HuH-7 (cell line): Measurements from ENCODE around the gene HSFX4.
"Not testable (repeated sequence)": the region's sequence is repeated elsewhere in the genome, so short reads cannot be mapped to it uniquely, and the experiment has no call there.

ENCODE experiments used
- DNase-seq: peaks from one replicate; pipeline ENCODE4 v3.0.0; 2011; ENCODE audit warnings: low spot score

HSFX4 gene

GRCh38 chrX:149937871-149938426 lies 8.6 kb downstream of the HSFX4 start:
- DNase-seq, result peak; percentile 2

- peak; percentile 63 for DNase-seq
Observed at GRCh38 chrX:149938427-149938880, 9.1 kb downstream of the HSFX4 start, which contains the start of gene EOLA2. TSS of gene EOLA2 (minus strand) at chrX:149938491. CDS start at chrX:149933874, 4,617 bp downstream.

- peak; percentile 60 for DNase-seq
Observed at GRCh38 chrX:149938881-149939654, 9.7 kb downstream of the HSFX4 start.

GRCh38 chrX:149939655-149939904 lies 10.2 kb downstream of the HSFX4 start:
- DNase-seq, result peak; percentile 50

- DNase-seq, result peak; percentile 52
Observed at GRCh38 chrX:149939905-149940673, 10.7 kb downstream of the HSFX4 start.

GRCh38 chrX:149940674-149941024 lies 11.3 kb downstream of the HSFX4 start:
- not testable (repeated sequence) for DNase-seq

GRCh38 chrX:149945087-149945670 lies 15.8 kb downstream of the HSFX4 start:
- not testable (repeated sequence) for DNase-seq

GRCh38 chrX:149945820-149946219 lies 16.4 kb downstream of the HSFX4 start:
- DNase-seq, result not testable (repeated sequence)

GRCh38 chrX:149946932-149947331 lies 17.6 kb downstream of the HSFX4 start:
- not testable (repeated sequence) for DNase-seq

GRCh38 chrX:149948016-149948415 lies 18.6 kb downstream of the HSFX4 start:
- DNase-seq, result no peak

GRCh38 chrX:149949743-149950436 lies 20.5 kb downstream of the HSFX4 start:
- no peak for DNase-seq

GRCh38 chrX:149950681-149951080 lies 21.3 kb downstream of the HSFX4 start:
- DNase-seq, result peak; percentile 13

- no peak for DNase-seq
Observed at GRCh38 chrX:149961572-149961971, 32.2 kb downstream of the HSFX4 start.

GRCh38 chrX:149962010-149962409 lies 32.6 kb downstream of the HSFX4 start:
- no peak for DNase-seq

- DNase-seq, result peak; percentile 29
Observed at GRCh38 chrX:149962859-149963757, 33.7 kb downstream of the HSFX4 start.

- no peak for DNase-seq
Observed at GRCh38 chrX:149979126-149979644, 49.8 kb downstream of the HSFX4 start.
